BE2C (cell line): ENCODE data around the gene NT5DC2.

Experiments
- DNase-seq: peaks from one replicate; pipeline ENCODE4 v3.0.0-alpha.2; 2020
- H3K27me3 ChIP-seq: fragments of 250-450 bp; sonication (Bioruptor Pico); 2 replicates; pipeline ENCODE4 v1.5.1; 2020; ENCODE audit warnings: mild to moderate bottlenecking
- H3K36me3 ChIP-seq: fragments of 250-450 bp; sonication (Bioruptor Pico); 2 replicates; pipeline ENCODE4 v1.5.1; 2020; ENCODE audit warnings: mild to moderate bottlenecking
- H3K4me1 ChIP-seq: fragments of 250-450 bp; sonication (Bioruptor Pico); 2 replicates; pipeline ENCODE4 v1.5.1; 2020
- H3K4me3 ChIP-seq: 2 replicates; pipeline ENCODE4 v1.5.1; 2011; ENCODE audit warnings: low read depth, low read length
- H3K9me3 ChIP-seq: fragments of 250-450 bp; sonication (Bioruptor Pico); 2 replicates; pipeline ENCODE4 v1.5.1; 2020
- CTCF ChIP-seq: IDR thresholded peaks from 2 replicates; pipeline ENCODE4 v1.5.1; 2012; ENCODE audit warnings: mild to moderate bottlenecking, low read depth, low read length

The NT5DC2 gene

GRCh38 chr3:52481819-52482521 is 51.7 kb downstream of the NT5DC2 start:
- peak; percentile 30 for DNase-seq
- no peaks in the 10 kb centered on the region for H3K27me3 ChIP-seq
- peaks cover 25% of the 10 kb centered on the region for H3K36me3 ChIP-seq
- peaks cover 9% of the 10 kb centered on the region for H3K4me1 ChIP-seq
- H3K9me3 ChIP-seq: no peaks in the 10 kb centered on the region
- peak; percentile 31; the same call in 1 of the 2 replicates for TF ChIP-seq CTCF
- H3K4me3 ChIP-seq: no peak overlapping the region

- no peaks in the 10 kb centered on the region for H3K9me3 ChIP-seq
- H3K4me3 ChIP-seq: no peak overlapping the region
- no peak for TF ChIP-seq CTCF
- peaks cover 9% of the 10 kb centered on the region for H3K4me1 ChIP-seq
- DNase-seq: peak; percentile 70
- peaks cover 32% of the 10 kb centered on the region for H3K36me3 ChIP-seq
- no peaks in the 10 kb centered on the region for H3K27me3 ChIP-seq
Observed at GRCh38 chr3:52480768-52481715, 52.6 kb downstream of the NT5DC2 start.

GRCh38 chr3:52479877-52480575 is 53.6 kb downstream of the NT5DC2 start:
- no peak overlapping the region for H3K4me3 ChIP-seq
- H3K36me3 ChIP-seq: peaks cover 32% of the 10 kb centered on the region
- no peak for TF ChIP-seq CTCF
- peaks cover 9% of the 10 kb centered on the region for H3K4me1 ChIP-seq
- no peaks in the 10 kb centered on the region for H3K27me3 ChIP-seq
- H3K9me3 ChIP-seq: no peaks in the 10 kb centered on the region
- DNase-seq: no peak

GRCh38 chr3:52479037-52479876 is 54.4 kb downstream of the NT5DC2 start:
- Histone ChIP-seq H3K4me3 (no peak overlapping the region), H3K9me3 (no peaks in the 10 kb centered on the region), H3K27me3 (no peaks in the 10 kb centered on the region), H3K4me1 (peaks cover 9% of the 10 kb centered on the region), H3K36me3 (peaks cover 32% of the 10 kb centered on the region)
- no peak for DNase-seq
- TF ChIP-seq CTCF: no peak

- no peak overlapping the region for H3K4me3 ChIP-seq
- no peak for TF ChIP-seq CTCF
- no peak for DNase-seq
- peaks cover 32% of the 10 kb centered on the region for H3K36me3 ChIP-seq
- H3K4me1 ChIP-seq: peaks cover 9% of the 10 kb centered on the region
- no peaks in the 10 kb centered on the region for H3K9me3 ChIP-seq
- H3K27me3 ChIP-seq: no peaks in the 10 kb centered on the region
Observed at GRCh38 chr3:52477796-52478095, 55.9 kb downstream of the NT5DC2 start.
